ENCODE data around the gene USP20.

USP20 gene

DNA sequence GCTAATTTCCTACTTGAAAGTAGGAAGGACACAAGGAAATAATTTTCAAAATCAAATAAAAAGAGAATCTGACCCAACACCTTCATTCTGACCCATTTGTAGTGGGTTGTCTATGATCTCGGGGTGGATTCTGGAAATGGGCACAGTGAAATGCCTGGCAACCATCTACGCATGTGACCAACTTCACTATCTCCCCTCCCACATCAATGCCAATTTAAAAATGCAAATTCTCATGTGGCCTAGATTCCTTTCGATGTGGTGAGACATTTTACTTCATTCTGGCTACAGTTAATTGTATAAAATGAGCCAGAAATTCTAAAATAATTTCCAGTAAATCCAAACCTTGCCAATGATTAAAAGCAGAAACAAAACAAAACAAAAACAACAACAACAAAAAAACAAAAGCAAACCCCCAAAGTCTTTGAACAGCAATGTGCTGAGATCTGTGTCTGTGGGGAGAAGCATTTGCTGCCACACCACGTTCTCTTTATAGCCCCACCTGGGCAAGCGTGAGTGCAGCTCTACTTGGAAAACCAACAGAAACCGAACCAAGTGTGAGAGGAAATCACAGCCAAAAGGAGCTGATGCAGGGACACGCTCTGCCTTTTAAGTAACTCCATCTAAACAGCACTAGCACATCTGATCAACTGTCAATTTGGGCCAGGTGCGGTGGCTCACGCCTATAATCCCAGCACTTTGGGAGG is 59.0 kb downstream of the USP20 start:
- no peaks in the 10 kb centered on the region for H3K27me3 ChIP-seq (ENCODE audit: insufficient read depth, poor library complexity, severe bottlenecking)
- no peak for ATAC-seq (ENCODE audit: low read depth)
- no peak overlapping the region for H3K4me3 ChIP-seq (ENCODE audit: severe bottlenecking)
- H3K27ac ChIP-seq (ENCODE audit: poor library complexity, severe bottlenecking): no peak overlapping the region
- H3K9me3 ChIP-seq (ENCODE audit: severe bottlenecking): peaks cover 2% of the 10 kb centered on the region
- no peaks in the 10 kb centered on the region for H3K4me1 ChIP-seq (ENCODE audit: insufficient read depth, poor library complexity, severe bottlenecking)
- no peak for DNase-seq (ENCODE audit: low spot score)
- no peak for TF ChIP-seq CTCF (IDR thresholded peaks at IDR 0.05; ENCODE audit: poor library complexity, severe bottlenecking)
- H3K36me3 ChIP-seq (ENCODE audit: low read depth): 0 out of 2 replicates have a peak, but pooled peaks cover 8% of the 10 kb centered on the region

DNA sequence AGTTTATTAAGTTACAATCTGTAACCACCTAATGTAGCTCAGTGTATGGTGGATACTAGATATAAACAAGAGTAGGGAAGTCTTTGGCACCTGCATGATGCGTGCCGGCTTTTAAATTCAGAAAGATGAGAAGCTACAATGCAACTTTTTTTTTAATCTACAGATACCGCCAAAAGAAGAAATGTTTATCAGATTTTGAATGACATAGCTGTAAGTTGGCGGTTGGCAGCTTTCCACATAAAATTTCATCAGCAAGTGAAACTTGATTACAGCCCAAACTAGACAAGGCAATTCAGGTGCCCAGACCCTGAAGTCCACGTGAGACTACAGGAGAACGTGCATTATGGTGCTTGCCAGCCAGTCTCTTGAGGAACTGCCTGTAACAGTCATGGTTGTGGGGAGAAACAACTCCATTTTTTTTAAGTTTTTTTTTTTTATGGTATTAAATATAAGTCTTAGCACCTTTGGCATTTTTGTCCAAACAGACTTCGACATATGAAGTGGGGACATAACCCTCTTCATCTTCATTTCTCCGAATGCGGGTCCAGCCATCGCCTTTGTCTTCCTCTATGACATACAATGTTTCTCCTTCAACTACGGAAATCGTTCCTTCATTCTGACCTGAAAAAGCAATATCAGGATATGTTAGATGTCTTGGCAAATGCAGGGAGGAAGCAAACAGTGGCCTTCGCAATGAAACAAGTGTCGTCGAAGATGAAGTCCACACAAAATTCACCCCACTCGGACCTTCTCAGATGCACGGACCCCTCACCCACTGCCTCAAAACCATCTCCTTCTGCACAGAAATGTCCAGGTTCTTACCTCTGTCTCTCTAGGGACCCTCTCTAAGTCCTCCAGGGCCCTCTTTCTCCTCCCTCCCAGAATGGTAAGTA is 60.4 kb downstream of the USP20 start:
- no peak for DNase-seq (ENCODE audit: low spot score)
- no peak for TF ChIP-seq CTCF (IDR thresholded peaks at IDR 0.05; ENCODE audit: poor library complexity, severe bottlenecking)
- Histone ChIP-seq H3K4me1 (ENCODE audit: insufficient read depth, poor library complexity, severe bottlenecking) (no peaks in the 10 kb centered on the region), H3K4me3 (ENCODE audit: severe bottlenecking) (no peak overlapping the region), H3K27me3 (ENCODE audit: insufficient read depth, poor library complexity, severe bottlenecking) (no peaks in the 10 kb centered on the region), H3K36me3 (ENCODE audit: low read depth) (0 out of 2 replicates have a peak, but pooled peaks cover 8% of the 10 kb centered on the region), H3K27ac (ENCODE audit: poor library complexity, severe bottlenecking) (no peak overlapping the region), H3K9me3 (ENCODE audit: severe bottlenecking) (peaks cover 2% of the 10 kb centered on the region)
- ATAC-seq (ENCODE audit: low read depth): no peak

DNA sequence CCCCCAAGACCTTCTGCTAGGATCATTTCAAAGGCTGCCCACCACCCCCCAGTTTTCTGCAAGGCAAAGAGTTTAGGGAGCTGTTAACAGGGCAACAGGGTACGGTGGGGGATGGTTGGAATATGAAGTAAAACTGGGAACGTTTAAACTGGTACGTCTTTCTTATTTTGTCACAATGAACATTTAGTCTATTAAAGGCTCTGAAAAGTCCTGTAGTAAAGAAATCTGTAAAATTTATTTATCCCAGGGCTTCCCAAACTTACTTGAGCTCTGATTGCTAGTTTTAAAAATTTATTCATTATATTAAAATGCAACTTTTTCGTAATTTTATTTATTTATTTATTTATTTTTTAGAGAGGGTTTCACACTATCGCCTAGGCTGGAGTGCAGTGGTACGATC is 62.0 kb downstream of the USP20 start:
- Histone ChIP-seq H3K36me3 (ENCODE audit: low read depth) (peaks cover 13% of the 10 kb centered on the region; the same call in 1 of the 2 replicates), H3K4me1 (ENCODE audit: insufficient read depth, poor library complexity, severe bottlenecking) (no peaks in the 10 kb centered on the region), H3K4me3 (ENCODE audit: severe bottlenecking) (no peak overlapping the region), H3K27me3 (ENCODE audit: insufficient read depth, poor library complexity, severe bottlenecking) (no peaks in the 10 kb centered on the region), H3K9me3 (ENCODE audit: severe bottlenecking) (peaks cover 2% of the 10 kb centered on the region), H3K27ac (ENCODE audit: poor library complexity, severe bottlenecking) (no peak overlapping the region)
- no peak for DNase-seq (ENCODE audit: low spot score)
- ATAC-seq (ENCODE audit: low read depth): no peak
- no peak for TF ChIP-seq CTCF (IDR thresholded peaks at IDR 0.05; ENCODE audit: poor library complexity, severe bottlenecking)

- Histone ChIP-seq H3K4me1 (ENCODE audit: insufficient read depth, poor library complexity, severe bottlenecking) (no peaks in the 10 kb centered on the region), H3K4me3 (ENCODE audit: severe bottlenecking) (no peak overlapping the region), H3K27me3 (ENCODE audit: insufficient read depth, poor library complexity, severe bottlenecking) (no peaks in the 10 kb centered on the region), H3K9me3 (ENCODE audit: severe bottlenecking) (peaks cover 2% of the 10 kb centered on the region), H3K36me3 (ENCODE audit: low read depth) (peaks cover 13% of the 10 kb centered on the region; the same call in 1 of the 2 replicates), H3K27ac (ENCODE audit: poor library complexity, severe bottlenecking) (no peak overlapping the region)
- no peak; the same call in 2 of the 3 replicates for ATAC-seq (ENCODE audit: low read depth)
- no peak for TF ChIP-seq CTCF (IDR thresholded peaks at IDR 0.05; ENCODE audit: poor library complexity, severe bottlenecking)
- DNase-seq (ENCODE audit: low spot score): no peak
These were observed 62.9 kb downstream of the USP20 start for GRCh38 chr9:129898185-129898584.
